Measurements from ENCODE around the gene IL36RN.

The IL36RN gene

GRCh38 chr2:113104054-113104611 lies 45.1 kb downstream of the IL36RN start:
- DNase-seq = no peak

GRCh38 chr2:113105047-113105785 lies 46.2 kb downstream of the IL36RN start:
- peak; percentile 50 for DNase-seq

GRCh38 chr2:113111121-113111520 lies 52.1 kb downstream of the IL36RN start:
- no peak for DNase-seq

GRCh38 chr2:113111823-113112287 lies 52.9 kb downstream of the IL36RN start:
- DNase-seq = no peak

- no peak for DNase-seq
Observed at GRCh38 chr2:113112441-113112840, 53.4 kb downstream of the IL36RN start.

GRCh38 chr2:113112871-113113270 lies 53.9 kb downstream of the IL36RN start:
- no peak for DNase-seq

DNA sequence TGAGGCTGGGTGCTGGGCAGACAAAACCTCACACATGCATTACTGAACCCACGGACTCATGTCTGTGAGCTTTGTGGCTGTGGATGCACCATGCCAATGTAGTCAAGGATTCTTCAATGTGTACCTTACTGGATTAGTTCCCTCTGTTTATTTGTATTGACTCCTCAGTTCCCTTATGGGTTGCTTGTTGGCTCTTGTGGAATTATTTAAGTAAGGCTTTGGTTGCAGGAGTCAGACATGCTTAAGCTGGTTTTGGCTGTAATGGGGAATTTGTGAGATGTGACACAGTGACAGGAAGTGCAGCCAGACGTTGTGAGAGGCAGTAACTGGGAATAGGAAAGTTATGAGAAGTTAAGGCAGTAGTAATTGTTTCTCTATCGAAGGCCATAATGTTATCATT lies 54.8 kb downstream of the IL36RN start:
- DNase-seq = no peak

All from NCI-H226 (cell line).